NCI-H1048 (cell line): ENCODE results near the gene EFTUD2.
"Not testable (repeated sequence)": the region's sequence is repeated elsewhere in the genome, so short reads cannot be mapped to it uniquely, and the experiment has no call there.

ENCODE experiments used
- DNase-seq: peaks from one replicate; lab custom pipeline; 2025; lab: John Stamatoyannopoulos, UW

EFTUD2 gene

GRCh38 chr17:44899074-44899782, at the start of gene EFTUD2:
EFTUD2 (minus strand) TSS chr17:44899445; CDS start chr17:44894521, 4,924 bp downstream.
- peak; percentile 82 for DNase-seq

GRCh38 chr17:44948315-44948795, 49.1 kb upstream of the EFTUD2 start:
- no peak for DNase-seq

- DNase-seq: peak; percentile 89
Observed at GRCh38 chr17:44947461-44948314, 48.4 kb upstream of the EFTUD2 start, which contains the start of gene KIF18B. KIF18B (minus strand) TSS chr17:44947773; CDS start chr17:44936344, 11,429 bp downstream.

- not testable (repeated sequence) for DNase-seq
Observed at GRCh38 chr17:44945652-44946051, 46.4 kb upstream of the EFTUD2 start.

- DNase-seq: no peak
Observed at GRCh38 chr17:44942456-44942855, 43.2 kb upstream of the EFTUD2 start.

- DNase-seq: no peak
Observed at GRCh38 chr17:44941712-44942331, 42.6 kb upstream of the EFTUD2 start.

GRCh38 chr17:44940768-44941167, 41.5 kb upstream of the EFTUD2 start:
- DNase-seq: no peak

- DNase-seq: no peak
Observed at GRCh38 chr17:44940317-44940716, 41.1 kb upstream of the EFTUD2 start.

GRCh38 chr17:44935116-44935515, 35.9 kb upstream of the EFTUD2 start:
- DNase-seq: no peak

- DNase-seq: no peak
Observed at GRCh38 chr17:44934745-44935105, 35.5 kb upstream of the EFTUD2 start.

- DNase-seq: no peak
Observed at GRCh38 chr17:44933824-44934744, 34.8 kb upstream of the EFTUD2 start.

- no peak for DNase-seq
Observed at GRCh38 chr17:44932787-44933097, 33.5 kb upstream of the EFTUD2 start.

GRCh38 chr17:44932096-44932786, 33.0 kb upstream of the EFTUD2 start:
- DNase-seq: no peak

- no peak for DNase-seq
Observed at GRCh38 chr17:44931376-44931775, 32.1 kb upstream of the EFTUD2 start.

- no peak for DNase-seq
Observed at GRCh38 chr17:44930667-44931066, 31.4 kb upstream of the EFTUD2 start.

- DNase-seq: no peak
Observed at GRCh38 chr17:44928950-44929720, 29.9 kb upstream of the EFTUD2 start.

GRCh38 chr17:44928136-44928535, 28.9 kb upstream of the EFTUD2 start:
- no peak for DNase-seq

GRCh38 chr17:44927696-44928095, 28.5 kb upstream of the EFTUD2 start:
- no peak for DNase-seq

GRCh38 chr17:44926821-44927525, 27.7 kb upstream of the EFTUD2 start:
- DNase-seq: no peak
